GM12864 (cell line): ENCODE measurements around the gene EGFLAM.

Experiments
- DNase-seq: peaks from one replicate; pipeline ENCODE4 v3.0.0-alpha.2; 2011; ENCODE audit warnings: low read depth
- H3K4me3 ChIP-seq: 2 replicates; pipeline ENCODE4 v1.5.1; 2011; ENCODE audit warnings: mild to moderate bottlenecking, low read depth, low read length, control low read depth
- TF ChIP-seq, protein P1 (sequence below): IDR thresholded peaks from 2 replicates; pipeline ENCODE4 v1.5.1; 2011; ENCODE audit warnings: low read depth, mild to moderate bottlenecking, moderate library complexity, low read length, control low read depth, inconsistent platforms; ENCODE audit errors: missing control alignments

EGFLAM gene

DNA sequence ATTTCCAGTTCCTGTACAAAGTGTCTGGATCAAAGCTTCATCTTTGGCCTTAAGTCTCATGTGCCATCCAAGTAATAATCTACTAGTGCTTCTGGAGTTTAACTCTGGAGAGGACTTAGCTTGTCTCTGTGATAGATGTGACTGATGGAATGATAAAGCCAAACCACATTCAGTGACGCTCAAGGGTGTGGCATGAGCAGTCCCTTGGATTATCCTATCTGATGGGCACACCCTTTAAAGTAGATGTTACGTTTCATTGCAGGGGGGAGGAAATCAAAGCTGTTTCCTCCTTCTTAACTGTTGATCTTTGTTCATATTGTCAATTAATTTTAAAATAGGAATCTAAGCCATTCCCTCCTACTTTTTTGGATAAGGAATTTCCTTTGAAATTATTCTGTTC lies 8.5 kb upstream of the EGFLAM start:
- TF ChIP-seq, protein P1, sequence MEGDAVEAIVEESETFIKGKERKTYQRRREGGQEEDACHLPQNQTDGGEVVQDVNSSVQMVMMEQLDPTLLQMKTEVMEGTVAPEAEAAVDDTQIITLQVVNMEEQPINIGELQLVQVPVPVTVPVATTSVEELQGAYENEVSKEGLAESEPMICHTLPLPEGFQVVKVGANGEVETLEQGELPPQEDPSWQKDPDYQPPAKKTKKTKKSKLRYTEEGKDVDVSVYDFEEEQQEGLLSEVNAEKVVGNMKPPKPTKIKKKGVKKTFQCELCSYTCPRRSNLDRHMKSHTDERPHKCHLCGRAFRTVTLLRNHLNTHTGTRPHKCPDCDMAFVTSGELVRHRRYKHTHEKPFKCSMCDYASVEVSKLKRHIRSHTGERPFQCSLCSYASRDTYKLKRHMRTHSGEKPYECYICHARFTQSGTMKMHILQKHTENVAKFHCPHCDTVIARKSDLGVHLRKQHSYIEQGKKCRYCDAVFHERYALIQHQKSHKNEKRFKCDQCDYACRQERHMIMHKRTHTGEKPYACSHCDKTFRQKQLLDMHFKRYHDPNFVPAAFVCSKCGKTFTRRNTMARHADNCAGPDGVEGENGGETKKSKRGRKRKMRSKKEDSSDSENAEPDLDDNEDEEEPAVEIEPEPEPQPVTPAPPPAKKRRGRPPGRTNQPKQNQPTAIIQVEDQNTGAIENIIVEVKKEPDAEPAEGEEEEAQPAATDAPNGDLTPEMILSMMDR, result no peak
- no peak overlapping the region for H3K4me3 ChIP-seq
- DNase-seq, result no peak

DNA sequence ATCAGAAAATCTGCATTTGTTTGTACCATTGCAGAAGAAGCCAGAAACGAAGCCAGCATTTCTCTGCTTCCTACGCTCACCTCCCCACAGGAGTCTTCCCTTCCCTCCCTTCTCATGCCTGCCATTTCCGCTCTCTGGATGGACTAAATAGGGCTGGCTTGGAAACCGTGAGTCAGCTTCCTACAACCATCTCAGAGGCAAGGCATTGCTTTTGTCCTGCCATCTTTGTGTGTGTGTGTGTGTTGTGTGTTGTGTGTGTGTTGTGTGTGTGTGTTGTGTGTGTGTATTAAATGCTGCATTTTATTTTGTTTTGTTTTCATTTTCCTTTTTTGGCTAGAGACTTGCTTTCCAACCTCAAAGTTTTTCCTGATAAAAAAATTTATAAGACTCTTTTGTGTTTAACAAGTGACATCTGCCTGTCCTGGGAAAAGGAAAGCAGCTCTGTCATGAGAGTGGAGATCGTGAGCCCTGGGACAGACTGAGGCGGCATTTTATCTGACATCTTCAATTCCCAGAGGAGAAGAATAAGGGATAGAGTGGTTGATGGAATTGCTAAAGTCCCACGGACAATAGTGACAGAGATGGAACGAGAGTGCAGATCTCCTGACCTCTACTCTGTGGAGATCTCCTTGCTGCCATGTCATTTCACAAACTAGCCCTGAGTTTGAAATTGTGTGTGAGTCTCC lies 7.5 kb upstream of the EGFLAM start:
- TF ChIP-seq, protein P1, result no peak
- no peak overlapping the region for H3K4me3 ChIP-seq
- no peak for DNase-seq

DNA sequence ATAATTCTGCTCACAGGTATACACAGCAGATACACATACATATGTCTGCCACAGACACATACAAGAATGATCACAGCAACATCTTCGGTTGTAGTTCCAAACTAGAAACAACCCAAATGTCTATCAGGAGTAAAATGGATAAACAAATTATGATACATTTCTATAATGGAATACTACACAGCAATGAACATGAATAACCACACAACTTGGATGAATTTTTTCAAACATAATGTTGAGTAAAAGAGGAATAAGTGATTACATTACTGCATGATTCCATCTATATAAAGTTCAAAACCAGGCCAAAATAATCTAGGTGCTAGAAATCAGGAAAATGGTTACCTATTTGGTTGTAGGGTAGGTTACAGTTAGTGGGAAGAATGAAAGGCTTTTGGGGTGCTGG lies 4.6 kb upstream of the EGFLAM start:
- TF ChIP-seq, protein P1, result no peak
- DNase-seq, result no peak
- no peak overlapping the region for H3K4me3 ChIP-seq

DNA sequence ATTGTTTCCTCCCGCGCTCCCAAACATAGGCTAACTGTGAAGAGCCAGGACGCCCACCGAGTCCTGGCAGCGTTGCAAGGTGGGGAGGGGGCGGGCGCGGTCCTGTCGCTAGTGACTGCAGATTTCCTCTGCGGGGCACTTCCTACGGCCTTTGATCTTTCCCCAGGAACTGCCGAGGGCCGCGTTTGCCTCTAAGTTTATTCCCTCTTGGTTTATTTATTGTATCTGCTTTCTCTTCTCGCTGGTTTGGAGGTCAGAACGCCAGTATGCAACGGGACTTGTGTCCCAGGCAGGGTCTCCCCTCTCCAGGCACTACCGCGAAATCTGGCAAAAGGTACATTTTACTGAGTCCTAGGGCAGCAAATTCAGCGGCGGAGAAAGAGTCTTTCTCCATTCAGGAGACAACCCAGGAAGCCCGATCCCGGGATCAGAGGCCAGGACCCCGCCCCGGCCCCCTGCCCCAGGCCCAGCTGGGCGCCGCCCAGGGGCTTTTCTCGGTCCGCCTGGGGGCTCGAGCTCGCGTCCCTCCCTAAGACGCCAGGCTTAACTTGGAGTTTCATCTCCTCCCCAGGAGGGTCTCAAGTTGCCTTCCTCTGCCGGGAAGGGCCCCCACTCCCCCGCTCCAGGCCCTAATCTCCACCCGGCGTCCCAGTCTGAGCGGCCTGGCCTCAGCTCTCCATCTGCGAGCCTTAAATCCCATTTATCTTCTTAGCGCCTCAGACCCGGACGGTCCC lies 884 bp upstream of the EGFLAM start:
- no peak overlapping the region for H3K4me3 ChIP-seq
- no peak for DNase-seq
- TF ChIP-seq, protein P1, result no peak

DNA sequence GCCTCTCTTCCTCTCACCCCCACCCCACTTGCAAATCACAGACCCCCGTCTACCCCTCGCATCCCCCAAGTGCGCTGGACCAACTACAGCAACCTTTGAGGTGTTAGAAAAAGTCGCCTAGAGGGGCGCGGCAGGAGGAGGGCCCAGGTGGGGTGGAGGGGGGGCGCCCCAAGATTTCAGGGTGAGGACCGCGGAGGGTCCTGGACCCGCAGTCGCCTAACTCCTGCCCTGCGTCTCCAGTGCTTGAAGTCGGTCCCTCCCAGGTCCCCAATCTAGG lies 379 bp upstream of the EGFLAM start:
- TF ChIP-seq, protein P1, result no peak
- DNase-seq, result no peak
- no peak overlapping the region for H3K4me3 ChIP-seq

DNA sequence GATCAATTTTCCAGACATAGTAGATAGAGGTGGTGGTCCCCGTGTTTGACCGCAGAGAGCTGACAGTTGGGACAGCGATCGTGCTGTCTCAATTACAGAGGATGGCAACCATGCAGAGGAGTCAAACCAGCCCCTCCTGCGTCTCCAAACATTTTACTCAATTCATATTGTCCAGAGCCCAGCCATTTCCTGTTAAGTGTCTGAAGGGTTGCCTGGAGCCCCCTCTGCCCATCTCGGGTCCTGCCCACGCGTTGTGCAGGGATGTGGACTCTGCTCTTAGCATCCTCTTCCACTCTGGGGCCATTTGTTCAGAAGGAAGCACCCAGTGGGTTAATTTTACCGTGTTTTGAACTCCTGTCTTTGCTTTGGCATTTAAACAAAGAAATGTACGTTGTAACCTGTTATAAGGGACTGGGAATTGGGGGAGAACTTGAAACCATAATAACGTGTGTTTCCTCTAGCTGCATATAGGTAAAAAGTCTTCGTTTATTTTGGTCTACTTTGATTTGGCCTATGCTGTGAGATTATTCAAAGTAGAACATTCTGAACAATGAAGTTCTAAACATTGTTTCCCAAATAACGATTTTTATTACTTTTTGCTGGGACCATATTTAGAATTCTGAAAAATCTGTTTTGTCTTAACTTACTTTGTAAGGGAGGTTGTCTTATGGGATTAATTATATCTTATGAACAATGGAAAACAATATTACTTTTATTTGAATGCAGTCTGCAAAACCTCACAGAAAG lies 876 bp downstream of the EGFLAM start:
- no peak for DNase-seq
- TF ChIP-seq, protein P1, result no peak
- H3K4me3 ChIP-seq, result no peak overlapping the region

DNA sequence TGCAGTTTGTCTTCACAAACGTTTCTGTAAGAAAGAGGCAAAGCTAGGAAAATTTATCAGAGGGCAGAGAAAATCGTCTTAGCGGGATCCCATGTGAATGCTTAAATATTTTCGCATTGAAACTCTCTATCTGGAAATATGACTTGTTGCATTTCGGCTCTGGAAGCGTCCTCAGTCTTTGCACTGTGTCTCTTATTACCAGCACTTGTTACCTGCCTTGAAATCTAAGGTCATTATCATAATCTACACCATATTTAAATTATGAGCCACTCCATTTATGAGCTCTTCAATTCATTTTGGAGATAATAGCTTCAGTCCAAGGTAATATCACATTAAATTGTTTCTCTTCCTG lies 1.4 kb downstream of the EGFLAM start:
- TF ChIP-seq, protein P1, result no peak
- H3K4me3 ChIP-seq, result no peak overlapping the region
- DNase-seq, result no peak
